Activated T-cell treated with anti-CD3 and anti-CD28 coated beads, Interleukin-2, amount 50 U/mL, for 72 hours (primary cell): Measurements from ENCODE around the gene OR1A1. TPM values are rescaled to one million over a fixed set of nuclear protein-coding genes. Genes with fewer than 3 reads are reported as not detected.
"Not testable (repeated sequence)": the region's sequence is repeated elsewhere in the genome, so short reads cannot be mapped to it uniquely, and the experiment has no call there.

ENCODE experiments used
- ATAC-seq, 2 donors: fragments of 150-1000 bp; cut with Tn5 transposase; replicated peaks in 1 of 2; 2 replicates each; pipeline ENCODE4 v1.10.0; 2021; ENCODE audit warnings: moderate library complexity in 2 of 2, mild to moderate bottlenecking in 1 of 2
- DNase-seq, 2 donors: peaks; one replicate each; pipeline ENCODE4 v3.0.0; 2021 to 2022; ENCODE audit warnings: mixed read lengths in 1 of 2
- H3K27ac Mint-ChIP-seq: one replicate; pipeline ENCODE4 v1.8.0; 2022; ENCODE audit warnings: mild to moderate bottlenecking, moderate library complexity, mixed read lengths
- H3K27me3 Mint-ChIP-seq: one replicate; pipeline ENCODE4 v1.8.0; 2022; ENCODE audit warnings: low read depth, mixed read lengths
- H3K36me3 Mint-ChIP-seq, 2 donors: one replicate each; pipeline ENCODE4 v1.8.0; 2022; ENCODE audit warnings: mixed read lengths in 2 of 2, mild to moderate bottlenecking in 1 of 2; ENCODE audit not compliant: insufficient read depth in 2 of 2
- H3K4me1 Mint-ChIP-seq: one replicate; pipeline ENCODE4 v1.8.0; 2022; ENCODE audit warnings: low read depth, mixed read lengths
- H3K4me3 Mint-ChIP-seq, 2 donors: one replicate each; pipeline ENCODE4 v1.8.0; 2022; ENCODE audit warnings: mild to moderate bottlenecking in 2 of 2, mixed read lengths in 2 of 2, moderate library complexity in 2 of 2
- H3K9me3 Mint-ChIP-seq, 2 donors: one replicate each; pipeline ENCODE4 v1.8.0; 2022; ENCODE audit warnings: mixed read lengths in 2 of 2
- total RNA-seq, 2 donors: library from RNA; stranded (reverse); gene quantifications; one replicate each; pipeline ENCODE4 v1.2.3, GENCODE V29; 2022

Gene OR1A1, protein sequence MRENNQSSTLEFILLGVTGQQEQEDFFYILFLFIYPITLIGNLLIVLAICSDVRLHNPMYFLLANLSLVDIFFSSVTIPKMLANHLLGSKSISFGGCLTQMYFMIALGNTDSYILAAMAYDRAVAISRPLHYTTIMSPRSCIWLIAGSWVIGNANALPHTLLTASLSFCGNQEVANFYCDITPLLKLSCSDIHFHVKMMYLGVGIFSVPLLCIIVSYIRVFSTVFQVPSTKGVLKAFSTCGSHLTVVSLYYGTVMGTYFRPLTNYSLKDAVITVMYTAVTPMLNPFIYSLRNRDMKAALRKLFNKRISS
- total RNA-seq = not detected

GRCh38 chr17:3207367-3207766 is at the start of gene OR1A1:
Gene OR1A1, plus strand, starts transcription at chr17:3207667. Its CDS starts 7,954 bp downstream, at chr17:3215621.
- ATAC-seq (no peak), DNase-seq (no peak)
- H3K4me1 Mint-ChIP-seq = no peaks in the 10 kb centered on the region
- H3K36me3 Mint-ChIP-seq = peaks cover 0 to 3% of the 10 kb centered on the region in 2 donors
- H3K9me3 Mint-ChIP-seq = peaks cover 0 to 6% of the 10 kb centered on the region in 2 donors
- H3K27me3 Mint-ChIP-seq = peaks cover 2% of the 10 kb centered on the region
- H3K27ac Mint-ChIP-seq = no peak within 1 kb of the TSS
- H3K4me3 Mint-ChIP-seq = no peak within 1 kb of the TSS

DNA sequence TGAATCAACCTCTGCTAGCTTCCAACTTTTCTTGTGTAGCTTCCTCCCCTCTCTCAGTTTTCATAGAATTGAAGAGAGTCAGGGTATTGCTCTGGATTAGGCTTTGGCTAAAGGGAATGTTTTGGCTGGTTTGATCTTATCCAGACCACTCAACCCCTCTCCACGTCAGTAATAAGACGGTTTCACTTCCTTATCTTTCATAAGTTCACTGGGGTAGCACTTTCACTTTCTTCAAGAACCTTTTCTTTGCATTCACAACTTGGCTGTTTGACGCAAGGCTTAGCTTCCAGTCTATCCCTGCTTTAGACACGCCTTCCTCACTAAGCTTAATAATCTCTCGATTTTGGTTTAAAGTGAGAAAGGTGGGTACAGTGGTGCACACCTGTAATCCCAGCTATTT is 39.9 kb upstream of the OR1A1 start:
- Mint-ChIP-seq H3K9me3 (peaks cover 2 to 5% of the 10 kb centered on the region in 2 donors), H3K27ac (peak overlapping the region; percentile 34), H3K27me3 (no peaks in the 10 kb centered on the region), H3K36me3 (peaks cover 0 to 2% of the 10 kb centered on the region in 2 donors), H3K4me3 (no peak overlapping the region), H3K4me1 (peaks cover 9% of the 10 kb centered on the region)
- DNase-seq (no peak), ATAC-seq (no peak)

GRCh38 chr17:3189961-3190360 is 17.5 kb upstream of the OR1A1 start:
- H3K36me3 Mint-ChIP-seq = no peaks in the 10 kb centered on the region
- ATAC-seq (no peak), DNase-seq (no peak)
- no peaks in the 10 kb centered on the region for H3K9me3 Mint-ChIP-seq
- H3K27me3 Mint-ChIP-seq = no peaks in the 10 kb centered on the region
- H3K27ac Mint-ChIP-seq = no peak overlapping the region
- no peak overlapping the region for H3K4me3 Mint-ChIP-seq
- H3K4me1 Mint-ChIP-seq = no peaks in the 10 kb centered on the region

DNA sequence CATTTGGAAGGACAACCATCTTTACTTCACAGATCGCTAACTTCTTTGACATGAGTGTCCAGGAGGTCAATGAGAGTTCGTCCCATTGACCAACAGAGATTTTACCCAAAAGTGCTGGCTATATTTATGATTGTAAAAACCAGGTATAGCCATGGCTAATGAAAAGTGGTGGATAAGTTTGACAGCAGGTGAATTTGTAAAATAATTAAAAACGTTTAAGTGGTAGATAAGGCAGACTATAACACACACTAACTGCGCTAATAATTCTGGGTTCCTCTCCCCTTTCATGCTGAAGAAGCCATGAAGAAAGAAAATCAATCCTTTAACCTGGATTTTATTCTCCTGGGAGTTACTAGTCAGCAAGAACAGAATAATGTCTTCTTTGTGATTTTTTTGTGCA is 10.2 kb upstream of the OR1A1 start, which contains the start of gene OR1A2:
OR1A2 (plus strand) TSS at position 301 of the 400 bp plus-strand sequence; CDS start at position 301, 0 bp downstream.
- DNase-seq = no peak
- Mint-ChIP-seq H3K27me3 (peaks cover 6% of the 10 kb centered on the region), H3K27ac (no peak within 1 kb of the TSS), H3K4me1 (no peaks in the 10 kb centered on the region), H3K36me3 (peaks cover 4 to 7% of the 10 kb centered on the region in 2 donors), H3K9me3 (peaks cover 2 to 6% of the 10 kb centered on the region in 2 donors), H3K4me3 (no peak within 1 kb of the TSS)
- ATAC-seq = no peak

- H3K27ac Mint-ChIP-seq = no peak overlapping the region
- peaks cover 0 to 6% of the 10 kb centered on the region in 2 donors for H3K9me3 Mint-ChIP-seq
- DNase-seq (no peak), ATAC-seq (no peak)
- H3K4me1 Mint-ChIP-seq = no peaks in the 10 kb centered on the region
- peaks cover 8% of the 10 kb centered on the region for H3K27me3 Mint-ChIP-seq
- peaks cover 0 to 3% of the 10 kb centered on the region in 2 donors for H3K36me3 Mint-ChIP-seq
- H3K4me3 Mint-ChIP-seq = no peak overlapping the region
These were observed 1.0 kb downstream of the OR1A1 start for GRCh38 chr17:3208484-3208883.

GRCh38 chr17:3213001-3213400 is 5.5 kb downstream of the OR1A1 start:
- Mint-ChIP-seq H3K4me1 (no peaks in the 10 kb centered on the region), H3K36me3 (peaks cover 0 to 3% of the 10 kb centered on the region in 2 donors), H3K9me3 (peaks cover 2 to 4% of the 10 kb centered on the region in 2 donors), H3K27me3 (peaks cover 17% of the 10 kb centered on the region), H3K4me3 (no peak overlapping the region), H3K27ac (no peak overlapping the region)
- DNase-seq = no peak
- no peak for ATAC-seq

GRCh38 chr17:3213587-3213986 is 6.1 kb downstream of the OR1A1 start:
- Mint-ChIP-seq H3K27ac (no peak overlapping the region), H3K4me3 (no peak overlapping the region), H3K4me1 (no peaks in the 10 kb centered on the region), H3K9me3 (peaks cover 2 to 5% of the 10 kb centered on the region in 2 donors), H3K36me3 (peaks cover 0 to 3% of the 10 kb centered on the region in 2 donors), H3K27me3 (peaks cover 17% of the 10 kb centered on the region)
- ATAC-seq (no peak), DNase-seq (no peak)

- H3K27me3 Mint-ChIP-seq, H3K9me3 Mint-ChIP-seq, H3K4me3 Mint-ChIP-seq, H3K4me1 Mint-ChIP-seq, DNase-seq, H3K27ac Mint-ChIP-seq, ATAC-seq, H3K36me3 Mint-ChIP-seq: not testable (repeated sequence)
These were observed 12.5 kb downstream of the OR1A1 start for GRCh38 chr17:3219978-3220377.

DNA sequence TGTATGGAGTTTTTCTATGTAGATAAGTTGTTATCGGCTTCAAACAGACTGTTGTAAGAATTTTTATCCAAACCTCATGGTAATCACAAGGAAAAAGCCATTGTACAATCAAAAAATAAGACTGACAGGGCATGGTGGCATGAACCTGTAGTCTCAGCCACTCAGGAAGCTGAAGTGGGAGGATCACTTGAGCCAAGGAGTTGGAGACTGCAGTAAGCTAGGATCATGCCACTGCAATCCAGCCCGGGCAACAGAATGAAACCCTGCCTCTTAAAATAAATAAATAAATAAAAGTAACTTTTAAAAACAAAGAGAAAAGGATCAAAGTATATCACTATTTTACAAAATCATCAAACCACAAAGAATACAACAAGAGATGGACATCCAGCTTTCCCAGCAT is 14.4 kb downstream of the OR1A1 start:
- no peak for DNase-seq
- Mint-ChIP-seq H3K4me1 (peaks cover 8% of the 10 kb centered on the region), H3K4me3 (peak overlapping the region; percentile 46 to 48), H3K9me3 (peaks cover 2 to 5% of the 10 kb centered on the region in 2 donors), H3K27ac (no peak overlapping the region), H3K36me3 (peaks cover 0 to 5% of the 10 kb centered on the region in 2 donors), H3K27me3 (no peaks in the 10 kb centered on the region)
- no peak for ATAC-seq

DNA sequence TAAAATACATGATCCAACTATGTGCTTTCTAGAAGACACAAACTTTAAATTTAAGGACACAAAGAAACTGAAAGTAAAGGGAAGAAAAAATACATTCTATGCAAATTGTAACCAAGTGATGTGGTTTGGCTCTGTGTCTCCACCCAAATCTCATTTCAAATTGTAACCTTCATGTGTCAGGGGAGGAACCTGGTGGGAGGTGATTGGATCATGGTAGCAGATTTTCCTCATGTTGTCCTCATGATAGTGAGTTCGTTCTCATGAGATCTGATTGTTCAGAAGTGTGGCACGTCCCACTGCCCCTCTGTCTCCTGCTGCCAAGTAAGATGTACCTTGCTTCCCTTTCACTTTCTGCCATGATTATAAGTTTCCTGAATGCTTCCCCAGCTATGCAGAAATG is 15.0 kb downstream of the OR1A1 start:
- peaks cover 8% of the 10 kb centered on the region for H3K4me1 Mint-ChIP-seq
- ATAC-seq (no peak), DNase-seq (no peak)
- H3K4me3 Mint-ChIP-seq = peak overlapping the region; percentile 46 to 48
- H3K36me3 Mint-ChIP-seq = peaks cover 0 to 2% of the 10 kb centered on the region in 2 donors
- no peak overlapping the region for H3K27ac Mint-ChIP-seq
- H3K9me3 Mint-ChIP-seq = peaks cover 2 to 5% of the 10 kb centered on the region in 2 donors
- no peaks in the 10 kb centered on the region for H3K27me3 Mint-ChIP-seq

GRCh38 chr17:3224721-3225352 is 17.4 kb downstream of the OR1A1 start:
- not testable (repeated sequence) for H3K27me3 Mint-ChIP-seq, H3K4me1 Mint-ChIP-seq, H3K9me3 Mint-ChIP-seq, H3K36me3 Mint-ChIP-seq, H3K4me3 Mint-ChIP-seq, DNase-seq, ATAC-seq, H3K27ac Mint-ChIP-seq

GRCh38 chr17:3232300-3232699 is 24.8 kb downstream of the OR1A1 start:
- not testable (repeated sequence) for DNase-seq, H3K36me3 Mint-ChIP-seq, H3K4me1 Mint-ChIP-seq, H3K4me3 Mint-ChIP-seq, ATAC-seq, H3K27ac Mint-ChIP-seq, H3K9me3 Mint-ChIP-seq, H3K27me3 Mint-ChIP-seq

- H3K9me3 Mint-ChIP-seq, H3K27ac Mint-ChIP-seq, H3K4me1 Mint-ChIP-seq, H3K27me3 Mint-ChIP-seq, H3K36me3 Mint-ChIP-seq, DNase-seq, ATAC-seq, H3K4me3 Mint-ChIP-seq: not testable (repeated sequence)
These were observed 31.2 kb downstream of the OR1A1 start for GRCh38 chr17:3238685-3239084.
